DOHH2 (cell line): Measurements from ENCODE around the gene PPM1H.

Experiments
- H3F3A ChIP-seq: fragments of 200-600 bp; sonication (generic), shearing (Covaris generic); 2 replicates; pipeline ENCODE4 v1.6.0; 2016; ENCODE audit warnings: antibody characterized with exemption, mild to moderate bottlenecking; ENCODE audit not compliant: control insufficient read depth, insufficient read depth
- H3K27ac ChIP-seq: fragments of 200-600 bp; sonication (generic); 2 replicates; pipeline ENCODE4 v1.5.1; 2014; ENCODE audit warnings: low read depth, mild to moderate bottlenecking, low read length, moderate library complexity
- H3K27me3 ChIP-seq: fragments of 200-600 bp; sonication (generic); 2 replicates; pipeline ENCODE4 v1.6.1; 2014; ENCODE audit warnings: mild to moderate bottlenecking, low read length, mixed read lengths; ENCODE audit not compliant: control insufficient read depth
- H3K36me3 ChIP-seq: fragments of 200-600 bp; sonication (generic); 2 replicates; pipeline ENCODE4 v1.6.1; 2014; ENCODE audit warnings: mild to moderate bottlenecking, low read length, moderate library complexity, mixed read lengths; ENCODE audit not compliant: control insufficient read depth
- H3K4me1 ChIP-seq: fragments of 200-600 bp; sonication (generic); 2 replicates; pipeline ENCODE4 v1.6.1; 2014; ENCODE audit warnings: mild to moderate bottlenecking, low read length, mixed read lengths; ENCODE audit not compliant: control insufficient read depth
- H3K4me2 ChIP-seq: fragments of 200-600 bp; sonication (generic); 2 replicates; pipeline ENCODE4 v1.6.0; 2014; ENCODE audit warnings: mild to moderate bottlenecking, low read length, moderate library complexity
- H3K4me3 ChIP-seq: fragments of 200-600 bp; sonication (generic); 2 replicates; pipeline ENCODE4 v1.5.1; 2014; ENCODE audit warnings: mild to moderate bottlenecking, low read length, mixed read lengths
- H3K79me2 ChIP-seq: fragments of 200-600 bp; sonication (generic); 2 replicates; pipeline ENCODE4 v1.6.1; 2014; ENCODE audit warnings: mild to moderate bottlenecking, low read length, mixed read lengths; ENCODE audit not compliant: control insufficient read depth
- H3K9me2 ChIP-seq: fragments of 200-600 bp; sonication (generic); replicated peaks from 2 replicates; pipeline ENCODE4 v1.6.1; 2014; ENCODE audit warnings: mild to moderate bottlenecking, low read length, mixed read lengths; ENCODE audit not compliant: control insufficient read depth
- H3K9me3 ChIP-seq: fragments of 200-600 bp; sonication (generic); 2 replicates; pipeline ENCODE4 v1.6.1; 2014; ENCODE audit warnings: antibody characterized with exemption, low read length, mixed read lengths; ENCODE audit not compliant: control insufficient read depth, insufficient read depth
- H4K20me1 ChIP-seq: fragments of 200-600 bp; sonication (generic); 2 replicates; pipeline ENCODE4 v1.6.0; 2014; ENCODE audit warnings: low read depth, mild to moderate bottlenecking, antibody characterized with exemption, low read length, moderate library complexity; ENCODE audit not compliant: control insufficient read depth, insufficient read depth
- CTCF ChIP-seq: fragments of 200-600 bp; sonication (generic); IDR thresholded peaks from one replicate; pipeline ENCODE4 v1.5.1; 2014; ENCODE audit warnings: antibody characterized with exemption, mild to moderate bottlenecking, low read depth, low read length; ENCODE audit not compliant: poor library complexity, severe bottlenecking
- EZH2phosphoT487 ChIP-seq: fragments of 200-600 bp; sonication (generic); IDR thresholded peaks from 2 replicates; pipeline ENCODE4 v1.6.1; 2017; ENCODE audit warnings: borderline replicate concordance, mild to moderate bottlenecking, antibody characterized with exemption, low read length, moderate library complexity, mixed read lengths

PPM1H gene

GRCh38 chr12:62728741-62729140 is 206.2 kb downstream of the PPM1H start:
- Histone ChIP-seq H3K36me3 (no peaks in the 10 kb centered on the region), H4K20me1 (no peaks in the 10 kb centered on the region), H3K79me2 (no peaks in the 10 kb centered on the region), H3K27me3 (no peaks in the 10 kb centered on the region), H3F3A (no peaks in the 10 kb centered on the region), H3K27ac (no peak overlapping the region), H3K4me3 (no peak overlapping the region), H3K9me3 (no peaks in the 10 kb centered on the region), H3K4me2 (no peak overlapping the region), H3K4me1 (no peaks in the 10 kb centered on the region), H3K9me2 (no peaks in the 10 kb centered on the region)
- TF ChIP-seq CTCF (no peak), EZH2phosphoT487 (no peak)

DNA sequence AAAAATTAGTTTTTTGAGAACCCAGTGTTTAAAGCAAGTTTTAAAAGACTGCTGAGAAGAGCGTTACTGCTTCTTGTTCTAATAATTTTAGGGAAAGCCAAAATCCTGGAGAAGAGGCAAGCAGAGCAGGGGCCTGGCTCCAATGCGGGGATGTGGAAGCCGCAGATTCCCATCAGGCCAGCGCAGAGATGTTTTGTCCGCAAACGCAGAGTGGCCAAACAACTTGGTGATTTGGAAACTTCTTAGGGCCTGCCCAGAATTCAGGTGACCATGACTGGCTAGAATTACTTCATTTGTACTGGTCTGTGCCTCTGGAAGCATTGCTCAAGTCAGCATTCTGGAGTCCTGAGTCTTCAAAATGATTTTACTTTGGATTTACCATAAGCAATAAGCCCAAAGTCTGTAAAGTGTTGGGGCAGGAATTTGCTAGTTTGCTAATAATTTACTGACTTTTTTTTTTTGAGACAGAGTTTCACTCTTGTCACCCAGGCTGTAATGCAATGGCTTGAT is 208.4 kb downstream of the PPM1H start:
- Histone ChIP-seq H3F3A (no peaks in the 10 kb centered on the region), H3K79me2 (no peaks in the 10 kb centered on the region), H3K36me3 (no peaks in the 10 kb centered on the region), H4K20me1 (no peaks in the 10 kb centered on the region), H3K4me1 (no peaks in the 10 kb centered on the region), H3K9me2 (no peaks in the 10 kb centered on the region), H3K27me3 (no peaks in the 10 kb centered on the region), H3K27ac (no peak overlapping the region), H3K4me3 (no peak overlapping the region), H3K9me3 (no peaks in the 10 kb centered on the region), H3K4me2 (no peak overlapping the region)
- no peak for TF ChIP-seq CTCF

DNA sequence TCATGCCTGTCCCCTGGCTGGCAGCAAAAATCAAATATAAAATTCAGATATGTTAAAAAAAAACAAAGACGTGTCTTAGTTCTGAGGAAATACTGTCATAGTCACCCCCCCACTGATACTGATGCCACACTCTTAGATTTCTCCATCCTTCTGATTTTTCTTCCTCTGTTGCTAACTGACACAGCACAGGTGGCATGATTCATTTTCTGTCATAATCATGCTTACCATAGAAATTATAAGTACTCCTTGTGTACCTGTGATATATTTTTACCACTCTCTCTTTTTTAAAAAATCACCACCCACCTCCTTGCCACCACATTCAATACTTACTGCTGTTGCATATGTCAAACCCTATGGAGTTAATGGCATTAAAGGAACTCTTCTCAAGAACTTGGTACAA is 209.2 kb downstream of the PPM1H start:
- Histone ChIP-seq H3K4me1 (no peaks in the 10 kb centered on the region), H4K20me1 (no peaks in the 10 kb centered on the region), H3K4me3 (no peak overlapping the region), H3K9me2 (no peaks in the 10 kb centered on the region), H3K36me3 (no peaks in the 10 kb centered on the region), H3K27ac (no peak overlapping the region), H3K9me3 (no peaks in the 10 kb centered on the region), H3K27me3 (no peaks in the 10 kb centered on the region), H3K4me2 (no peak overlapping the region), H3K79me2 (no peaks in the 10 kb centered on the region), H3F3A (no peaks in the 10 kb centered on the region)
- no peak for TF ChIP-seq CTCF
- no peak for TF ChIP-seq EZH2phosphoT487

DNA sequence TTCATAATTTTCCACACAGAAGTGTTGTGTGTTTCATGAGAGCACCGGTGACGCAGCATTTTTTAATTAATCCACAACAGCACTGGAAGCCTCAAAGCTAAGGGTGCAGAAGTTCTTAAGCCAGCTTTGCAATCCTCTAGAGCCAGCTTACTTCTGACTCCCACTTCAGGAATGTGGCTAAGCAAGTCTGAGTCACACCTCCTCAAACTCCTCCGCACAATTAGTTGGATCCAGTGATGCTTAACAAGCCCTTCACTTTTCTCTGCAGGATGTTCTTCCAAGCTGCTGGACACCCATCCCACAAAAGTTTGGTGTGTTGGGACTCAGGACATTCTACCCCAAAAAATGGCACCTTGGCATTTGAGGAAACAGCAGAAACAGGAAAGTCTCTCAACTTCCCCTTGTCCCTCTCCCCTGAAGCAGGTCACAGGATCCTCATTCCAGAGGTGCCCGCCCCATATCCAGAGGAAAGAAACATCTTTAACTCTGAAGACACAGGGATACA is 210.0 kb downstream of the PPM1H start:
- TF ChIP-seq CTCF (no peak), EZH2phosphoT487 (no peak)
- no peak overlapping the region for H3K4me3 ChIP-seq
- H3K4me1 ChIP-seq, result no peaks in the 10 kb centered on the region
- no peaks in the 10 kb centered on the region for H3K36me3 ChIP-seq
- H3K4me2 ChIP-seq, result no peak overlapping the region
- no peaks in the 10 kb centered on the region for H3K79me2 ChIP-seq
- no peak overlapping the region for H3K27ac ChIP-seq
- 0 out of 2 replicates have a peak, but pooled peaks cover 3% of the 10 kb centered on the region for H3K27me3 ChIP-seq
- no peaks in the 10 kb centered on the region for H3K9me2 ChIP-seq
- no peaks in the 10 kb centered on the region for H3K9me3 ChIP-seq
- H4K20me1 ChIP-seq, result no peaks in the 10 kb centered on the region
- no peaks in the 10 kb centered on the region for H3F3A ChIP-seq
